Measurements from ENCODE around the gene RADIL. TPM values are rescaled to one million over a fixed set of nuclear protein-coding genes. Genes with fewer than 3 reads are reported as not detected.

Gene RADIL
- total RNA-seq, 1 experiment from 2014 or later = not detected

- Mint-ChIP-seq H3K27me3 (ENCODE audit: insufficient read depth, unreplicated experiment) (no peaks in the 10 kb centered on the region), H3K4me1 (ENCODE audit: low read depth, unreplicated experiment) (no peaks in the 10 kb centered on the region), H3K27ac (ENCODE audit: unreplicated experiment) (no peak overlapping the region), H3K4me3 (ENCODE audit: unreplicated experiment) (no peak overlapping the region), H3K36me3 (ENCODE audit: insufficient read depth, unreplicated experiment) (peaks cover 75% of the 10 kb centered on the region), H3K9me3 (ENCODE audit: unreplicated experiment) (no peaks in the 10 kb centered on the region)
- TF ChIP-seq CTCF (IDR thresholded peaks at IDR 0.05; ENCODE audit: insufficient read depth in 1 of 2, low read depth in 1 of 2, low read length in 1 of 2, severe bottlenecking in 1 of 2, unreplicated experiment in 1 of 2) = no peak
- ChIA-PET POLR2A (no interaction called here), CTCF (no interaction called here)
- intact Hi-C loops (cut with micrococcal nuclease; ENCODE audit: unreplicated experiment) = no loop called here
- H3K4me3 ChIP-seq (ENCODE audit: low read depth, low read length) = no peak overlapping the region
- H3K36me3 ChIP-seq (ENCODE audit: control insufficient read depth, insufficient read depth, low read length) = no peaks in the 10 kb centered on the region; the same call in none of the 2 replicates
- DNase-seq = no peak
- no TSS peak for BruUV-seq (replicated peaks)
- H3K4me1 ChIP-seq = no peaks in the 10 kb centered on the region
- no peaks in the 10 kb centered on the region for H3K9me3 ChIP-seq
- no peaks in the 10 kb centered on the region for H3K27me3 ChIP-seq (replicated peaks; ENCODE audit: control insufficient read depth, insufficient read depth, low read length)
Measured at GRCh38 chr7:4763091-4763793, 120.3 kb downstream of the RADIL start.

- CTCF ChIA-PET = no interaction called here
- no peaks in the 10 kb centered on the region for H3K4me1 ChIP-seq
- H3K9me3 ChIP-seq = no peaks in the 10 kb centered on the region
- no peak overlapping the region for H3K27ac Mint-ChIP-seq (ENCODE audit: unreplicated experiment)
- no peaks in the 10 kb centered on the region for H3K27me3 ChIP-seq (replicated peaks; ENCODE audit: control insufficient read depth, insufficient read depth, low read length)
- H3K9me3 Mint-ChIP-seq (ENCODE audit: unreplicated experiment) = no peaks in the 10 kb centered on the region
- BruUV-seq (replicated peaks) = no TSS peak
- no peaks in the 10 kb centered on the region; the same call in none of the 2 replicates for H3K36me3 ChIP-seq (ENCODE audit: control insufficient read depth, insufficient read depth, low read length)
- no peak for DNase-seq
- no peaks in the 10 kb centered on the region for H3K4me1 Mint-ChIP-seq (ENCODE audit: low read depth, unreplicated experiment)
- no peaks in the 10 kb centered on the region for H3K27me3 Mint-ChIP-seq (ENCODE audit: insufficient read depth, unreplicated experiment)
- no peak overlapping the region for H3K4me3 ChIP-seq (ENCODE audit: low read depth, low read length)
- intact Hi-C loops (cut with micrococcal nuclease; ENCODE audit: unreplicated experiment) = no loop called here
- POLR2A ChIA-PET = no interaction called here
- TF ChIP-seq CTCF (IDR thresholded peaks at IDR 0.05; ENCODE audit: insufficient read depth in 1 of 2, low read depth in 1 of 2, low read length in 1 of 2, severe bottlenecking in 1 of 2, unreplicated experiment in 1 of 2) = no peak
- H3K4me3 Mint-ChIP-seq (ENCODE audit: unreplicated experiment) = no peak overlapping the region
- H3K36me3 Mint-ChIP-seq (ENCODE audit: insufficient read depth, unreplicated experiment) = peaks cover 84% of the 10 kb centered on the region
Measured at GRCh38 chr7:4762121-4763055, 121.1 kb downstream of the RADIL start.

- H3K36me3 Mint-ChIP-seq (ENCODE audit: insufficient read depth, unreplicated experiment) = peaks cover 91% of the 10 kb centered on the region
Measured at GRCh38 chr7:4760952-4761351, 122.6 kb downstream of the RADIL start.

More at GRCh38 chr7:4760952-4761351, 122.6 kb downstream of the RADIL start:
- H3K9me3 Mint-ChIP-seq (ENCODE audit: unreplicated experiment) = no peaks in the 10 kb centered on the region
- H3K27me3 Mint-ChIP-seq (ENCODE audit: insufficient read depth, unreplicated experiment) = no peaks in the 10 kb centered on the region
- no peak overlapping the region for H3K4me3 ChIP-seq (ENCODE audit: low read depth, low read length)
- POLR2A ChIA-PET = no interaction called here
- H3K36me3 ChIP-seq (ENCODE audit: control insufficient read depth, insufficient read depth, low read length) = no peaks in the 10 kb centered on the region; the same call in none of the 2 replicates
- TF ChIP-seq CTCF (IDR thresholded peaks at IDR 0.05; ENCODE audit: insufficient read depth in 1 of 2, low read depth in 1 of 2, low read length in 1 of 2, severe bottlenecking in 1 of 2, unreplicated experiment in 1 of 2) = no peak
- no peak overlapping the region for H3K4me3 Mint-ChIP-seq (ENCODE audit: unreplicated experiment)
- DNase-seq = no peak
- no peak overlapping the region for H3K27ac Mint-ChIP-seq (ENCODE audit: unreplicated experiment)
- CTCF ChIA-PET = no interaction called here
- H3K4me1 ChIP-seq = no peaks in the 10 kb centered on the region
- no peaks in the 10 kb centered on the region for H3K27me3 ChIP-seq (replicated peaks; ENCODE audit: control insufficient read depth, insufficient read depth, low read length)
- H3K9me3 ChIP-seq = no peaks in the 10 kb centered on the region
- no peaks in the 10 kb centered on the region for H3K4me1 Mint-ChIP-seq (ENCODE audit: low read depth, unreplicated experiment)
- no TSS peak for BruUV-seq (replicated peaks)
- intact Hi-C loops (cut with micrococcal nuclease; ENCODE audit: unreplicated experiment) = no loop called here

Measured in Caco-2 (cell line).